ENCODE measurements around the gene PPEF1.
"Not testable (repeated sequence)": the region's sequence is repeated elsewhere in the genome, so short reads cannot be mapped to it uniquely, and the experiment has no call there.

PPEF1 gene

GRCh38 chrX:18702362-18703195 lies 4.9 kb upstream of the PPEF1 start:
- no peak for DNase-seq

DNA sequence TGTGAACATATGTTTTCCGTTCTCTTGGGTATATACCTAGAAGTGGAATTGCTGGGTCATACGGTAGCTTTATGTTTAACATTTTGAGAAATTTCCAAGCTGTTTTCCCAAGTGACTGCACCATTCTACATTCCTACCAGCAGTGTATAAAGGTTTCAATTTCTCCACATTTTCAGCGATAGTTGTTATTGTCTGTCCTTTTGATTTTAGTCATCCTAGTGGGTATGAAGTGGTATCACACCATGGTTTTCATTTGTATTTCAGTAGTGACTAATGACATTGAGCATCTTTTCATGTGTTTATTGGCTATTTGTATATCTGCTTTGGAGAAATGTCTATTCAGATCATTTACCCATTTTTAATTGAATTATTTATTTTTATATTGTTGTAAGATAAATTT lies 2.4 kb downstream of the PPEF1 start:
- DNase-seq: no peak

DNA sequence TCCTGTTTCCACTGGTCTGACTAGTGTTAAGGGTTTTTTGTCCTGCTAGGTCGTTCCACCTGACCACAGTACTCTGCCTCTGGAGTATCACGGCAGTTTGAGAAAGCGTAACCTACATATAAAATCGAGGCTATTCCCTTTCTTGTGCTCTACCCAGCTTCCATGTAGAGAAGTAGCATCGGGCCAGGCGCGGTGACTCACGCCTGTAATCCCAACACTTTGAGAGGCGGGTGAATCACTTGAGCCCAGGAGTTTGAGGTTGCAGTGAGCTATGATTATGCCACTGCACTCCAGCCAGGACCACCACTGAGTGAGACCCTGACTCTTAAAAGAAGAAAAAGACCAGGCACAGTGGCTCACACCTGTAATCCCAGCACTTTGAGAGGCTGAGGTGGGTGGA lies 7.5 kb downstream of the PPEF1 start:
- DNase-seq: no peak

DNA sequence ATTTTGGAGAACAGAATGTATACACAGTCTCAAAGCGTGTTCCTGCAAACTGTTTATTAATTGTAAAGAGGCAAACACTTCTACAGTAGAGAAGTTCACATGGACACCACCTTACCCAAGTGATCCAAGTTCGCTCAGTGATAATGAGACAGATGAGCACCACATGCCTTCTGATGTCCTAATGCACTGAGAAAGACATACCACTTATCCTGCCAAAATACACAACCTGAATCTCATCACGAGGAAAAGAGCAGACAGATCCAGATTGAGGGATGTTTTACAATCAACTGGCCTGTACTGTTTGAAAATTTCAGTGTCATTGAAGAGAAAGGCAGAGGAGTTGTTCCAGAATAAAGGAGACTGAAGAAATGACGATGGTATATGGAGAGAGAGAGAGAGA lies 12.4 kb downstream of the PPEF1 start:
- DNase-seq: no peak

DNA sequence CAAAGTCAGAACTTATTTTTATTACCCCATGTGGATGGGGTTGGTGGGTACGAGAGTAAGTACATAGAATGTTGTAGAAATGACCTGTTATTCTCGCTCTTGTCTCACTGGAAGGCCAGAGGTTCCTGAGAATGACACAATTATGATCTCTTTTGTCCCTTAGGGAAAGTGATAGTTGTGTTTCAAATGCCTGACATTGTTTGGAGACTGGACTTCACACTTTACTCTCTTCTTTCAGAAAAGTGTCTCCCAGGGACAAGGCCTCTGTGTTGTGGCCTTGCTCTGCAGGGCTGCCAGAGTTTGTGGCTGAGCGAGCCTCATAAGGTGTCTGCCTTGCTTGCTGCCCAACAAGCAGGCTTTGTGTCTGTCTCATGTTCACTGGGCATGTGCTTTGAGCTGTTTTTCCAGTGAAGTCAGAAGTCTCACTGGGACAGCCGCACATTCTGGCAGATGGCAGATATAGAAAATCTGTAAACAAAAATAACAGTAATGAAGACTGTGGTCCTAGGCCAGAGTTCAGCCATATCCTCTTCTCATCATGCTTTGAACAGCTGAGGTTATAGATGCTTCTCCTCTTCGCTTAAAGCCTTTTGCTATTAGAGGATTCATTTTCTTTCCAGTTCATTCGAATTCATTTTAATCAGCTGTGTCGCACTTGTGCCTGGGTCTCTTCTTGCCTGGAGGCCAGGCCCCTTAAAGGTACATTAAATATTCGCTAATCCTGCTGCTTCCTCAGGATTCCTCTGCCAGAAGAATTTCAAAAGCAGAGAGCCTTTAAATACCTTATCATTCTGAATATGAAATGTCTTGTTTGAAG lies 14.4 kb downstream of the PPEF1 start:
- DNase-seq: no peak

DNA sequence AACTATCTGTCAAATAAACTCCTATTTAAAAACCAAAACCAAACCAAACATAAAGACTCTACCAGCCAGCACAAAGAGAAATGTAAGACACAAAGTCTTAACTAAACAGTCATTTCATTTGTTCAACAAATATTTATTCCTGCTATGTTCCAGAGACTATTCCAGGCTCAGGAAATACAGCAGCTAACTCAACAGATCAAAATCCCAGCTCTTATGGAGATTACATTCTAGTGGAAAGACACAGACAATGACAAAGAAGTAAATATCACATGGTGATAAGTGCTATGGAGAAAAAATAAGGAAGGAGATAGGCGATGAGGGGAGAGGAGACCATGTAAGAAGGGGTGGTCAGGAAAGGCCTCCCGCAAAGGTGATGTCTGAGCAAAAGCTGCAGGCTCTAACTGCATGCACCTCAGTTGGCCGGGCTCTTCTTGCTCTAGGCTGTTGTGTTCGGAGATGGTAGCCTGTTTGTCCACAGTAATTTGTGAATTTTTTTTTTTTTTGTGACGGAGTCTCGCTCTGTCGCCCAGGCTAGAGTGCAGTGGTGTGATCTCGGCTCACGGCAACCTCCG lies 15.1 kb downstream of the PPEF1 start:
- DNase-seq: no peak

GRCh38 chrX:18725310-18725943 lies 18.0 kb downstream of the PPEF1 start:
- no peak for DNase-seq

DNA sequence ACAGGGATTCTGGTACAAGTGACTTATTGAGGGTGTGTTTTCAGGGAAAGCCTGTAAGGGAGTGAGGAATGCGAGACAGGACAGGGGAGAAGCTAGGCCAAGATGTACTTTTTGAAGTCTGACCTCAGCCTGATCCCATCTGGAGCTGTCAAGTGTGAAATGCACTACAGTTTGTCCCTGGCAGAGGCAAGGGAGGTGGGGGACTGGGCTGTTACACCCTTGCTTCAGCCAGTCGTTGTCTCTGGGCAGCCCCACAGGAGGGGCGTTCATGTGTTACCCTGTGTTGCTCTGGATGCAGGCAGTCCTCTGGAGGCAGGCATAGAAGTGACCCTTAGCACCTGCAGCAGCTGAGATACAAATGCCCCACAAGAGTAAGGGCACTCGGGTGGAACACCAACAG lies 25.8 kb downstream of the PPEF1 start:
- DNase-seq: no peak

DNA sequence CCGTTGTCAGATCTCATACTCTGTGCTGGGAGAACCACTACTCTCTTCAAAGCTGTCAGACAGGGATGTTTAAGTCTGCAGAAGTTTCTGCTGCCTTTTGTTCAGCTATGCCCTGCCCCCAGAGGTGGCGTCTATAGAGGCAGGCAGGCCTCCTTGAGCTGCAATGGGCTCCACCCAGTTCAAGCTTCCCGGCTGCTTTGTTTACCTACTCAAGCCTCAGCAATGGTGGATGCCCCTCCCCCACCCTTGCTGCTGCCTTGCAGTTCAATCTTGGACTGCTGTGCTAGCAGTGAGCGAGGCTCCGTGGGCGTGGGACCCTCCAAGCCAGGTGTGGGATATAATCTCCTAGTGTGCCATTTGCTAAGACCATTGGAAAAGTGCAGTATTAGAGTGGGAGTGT lies 32.2 kb downstream of the PPEF1 start:
- DNase-seq: not testable (repeated sequence)

- no peak for DNase-seq
These were observed 41.1 kb downstream of the PPEF1 start for GRCh38 chrX:18748499-18748898.

GRCh38 chrX:18753631-18754030 lies 46.2 kb downstream of the PPEF1 start:
- DNase-seq: no peak

GRCh38 chrX:18755651-18756050 lies 48.2 kb downstream of the PPEF1 start:
- no peak for DNase-seq

- DNase-seq: no peak
These were observed 50.8 kb downstream of the PPEF1 start for GRCh38 chrX:18757956-18758932.

DNA sequence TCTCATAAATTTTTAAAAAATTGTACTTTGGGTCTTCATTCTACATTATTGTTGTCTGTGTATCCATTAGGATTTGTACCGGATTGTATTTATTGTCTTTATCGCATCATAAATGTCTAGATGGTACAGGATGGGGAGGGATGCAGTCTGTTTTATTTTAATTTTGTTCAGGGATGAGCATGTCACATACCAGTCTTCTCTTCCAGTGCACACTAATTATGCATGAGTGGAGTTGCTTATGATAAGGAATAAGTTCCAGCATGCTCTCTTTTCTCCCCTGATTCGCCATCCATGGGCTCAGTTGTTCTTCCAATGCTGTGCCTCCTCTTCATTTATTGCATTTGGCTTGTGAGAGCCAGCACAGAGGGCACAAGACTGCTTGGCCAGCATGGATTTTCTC lies 54.3 kb downstream of the PPEF1 start:
- no peak for DNase-seq

DNA sequence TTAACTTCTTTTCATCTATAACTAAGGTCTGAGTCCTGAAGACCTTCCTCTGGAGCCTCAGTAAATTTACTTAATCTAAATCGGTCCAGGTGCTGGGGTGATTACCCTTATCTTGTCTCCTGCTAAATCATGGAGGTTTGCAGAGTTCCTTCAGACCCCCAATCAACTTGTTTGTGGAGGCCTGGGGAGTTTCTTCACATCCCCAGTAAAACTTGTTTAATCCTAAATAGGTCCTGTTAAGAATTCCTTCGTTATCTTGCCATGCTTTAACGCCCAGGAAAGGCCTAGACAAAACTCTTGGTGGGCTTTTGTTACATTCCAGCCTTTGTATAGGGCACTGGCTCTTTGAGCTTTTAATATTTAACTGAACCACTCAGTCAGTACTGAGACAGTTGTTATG lies 55.7 kb downstream of the PPEF1 start:
- DNase-seq: not testable (repeated sequence)

DNA sequence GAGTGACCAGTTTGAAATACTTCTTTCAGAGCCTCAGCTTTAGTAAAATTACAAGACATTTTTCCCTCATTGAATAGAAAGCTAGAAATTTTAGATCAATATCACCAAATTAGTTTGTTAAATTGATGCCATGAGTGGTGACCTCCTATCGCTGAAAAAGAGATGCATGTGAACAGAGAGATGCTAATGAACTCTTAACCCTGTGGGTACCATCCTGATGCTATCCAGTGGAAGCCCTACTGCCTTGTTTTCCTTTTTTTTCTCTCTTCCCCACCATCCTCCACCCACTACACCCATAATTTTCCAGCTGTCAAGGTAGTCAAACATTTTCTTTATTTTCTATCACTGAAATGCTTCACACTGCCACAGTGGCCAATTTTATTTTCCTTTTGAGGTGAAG lies 61.9 kb downstream of the PPEF1 start:
- no peak for DNase-seq

DNA sequence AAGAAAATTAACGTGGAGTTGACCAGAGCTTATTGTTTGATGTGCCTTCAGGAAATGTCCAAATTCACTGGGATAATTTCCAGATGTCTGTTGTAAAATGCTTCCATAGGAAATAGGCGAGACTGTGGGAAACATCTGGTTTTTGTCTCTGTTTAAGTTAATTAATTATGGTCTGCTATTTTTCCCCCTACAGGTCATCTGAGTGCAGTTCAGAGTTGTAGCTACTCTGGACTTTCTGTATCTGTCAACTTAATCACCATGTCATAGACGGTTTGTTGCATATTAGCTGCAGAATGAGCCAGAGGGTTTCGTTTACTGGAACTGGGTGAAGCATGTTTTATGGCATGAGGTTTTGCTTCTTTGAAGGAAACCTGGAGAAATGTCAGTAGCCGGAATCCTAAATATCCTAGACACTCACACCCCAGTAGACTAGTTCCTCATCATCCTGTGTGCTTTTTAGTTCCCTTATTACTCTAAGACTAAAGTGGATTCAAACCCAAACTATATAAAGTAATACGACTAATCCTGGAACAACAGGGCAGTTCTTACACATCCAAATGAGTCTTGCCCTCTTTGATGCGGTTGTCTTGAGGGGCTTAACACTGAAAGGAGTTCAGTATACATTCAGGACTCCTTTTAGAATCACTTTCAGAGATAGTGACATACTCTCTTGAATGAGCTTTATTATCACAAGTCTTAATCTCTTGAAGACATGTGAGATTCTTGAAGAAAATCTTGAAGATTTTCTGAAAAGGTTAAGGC lies 62.5 kb downstream of the PPEF1 start:
- DNase-seq: no peak

DNA sequence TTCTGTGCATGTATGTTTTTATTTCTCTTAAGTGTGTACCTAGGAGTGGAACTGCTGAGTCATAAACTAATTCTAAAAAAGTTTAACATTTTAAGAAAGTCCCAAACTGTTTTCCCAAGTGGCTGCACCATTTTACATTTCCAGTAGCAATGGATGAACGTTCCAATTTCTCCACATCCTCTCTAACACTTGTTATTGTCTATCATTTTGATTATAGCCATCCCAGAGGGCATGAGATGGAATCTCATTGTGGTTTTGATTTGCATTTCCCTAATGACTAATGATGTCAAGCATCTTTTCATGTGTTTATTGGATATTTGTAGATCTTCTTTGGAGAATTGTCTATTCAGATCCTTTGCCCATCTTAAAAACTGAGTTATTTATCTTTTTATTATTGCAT lies 82.5 kb downstream of the PPEF1 start:
- DNase-seq: no peak

DNA sequence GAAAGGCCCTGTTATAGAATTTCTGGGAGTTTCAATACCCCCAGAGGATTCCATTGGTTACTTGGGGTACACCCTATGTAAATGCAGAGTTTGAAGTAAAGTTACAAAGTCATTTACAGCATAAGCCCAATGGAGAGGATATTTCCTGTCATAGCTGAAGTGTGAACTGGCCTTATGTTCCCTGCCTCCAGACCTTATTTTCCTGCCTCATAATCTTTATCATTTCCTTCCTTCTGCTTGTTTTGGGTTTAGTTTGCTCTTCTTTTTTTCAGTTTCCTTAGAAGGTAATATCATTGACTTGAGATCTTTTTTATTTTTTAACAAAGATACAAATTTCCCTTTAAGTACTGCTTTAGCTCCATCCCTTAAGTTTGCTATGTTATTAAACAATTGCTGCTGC lies 85.4 kb downstream of the PPEF1 start:
- no peak for DNase-seq

DNA sequence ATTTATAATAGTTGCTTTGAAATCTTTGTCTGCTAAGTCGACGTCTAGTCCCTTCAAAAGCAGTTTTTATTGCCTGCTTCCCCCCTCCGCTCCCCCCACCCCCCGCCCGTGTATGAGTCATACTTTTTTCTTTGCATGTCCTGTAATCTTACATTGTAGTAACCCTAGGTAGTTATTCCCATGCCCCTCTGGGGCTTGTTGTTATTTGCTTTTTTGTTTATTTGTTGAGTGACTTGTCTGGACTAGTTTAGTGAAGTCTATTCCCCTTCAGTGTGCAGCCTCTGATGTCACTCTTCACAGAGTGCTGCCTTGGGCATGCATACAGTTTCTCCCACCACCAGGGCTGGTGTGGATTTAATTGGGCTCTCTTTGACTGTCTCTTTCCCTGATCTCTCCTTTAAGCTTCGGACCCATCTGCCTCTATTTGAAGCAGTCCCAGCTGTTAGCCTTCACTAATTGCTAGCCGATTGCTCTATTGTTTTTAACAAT lies 86.2 kb downstream of the PPEF1 start:
- no peak for DNase-seq

GRCh38 chrX:18797141-18797540 lies 89.7 kb downstream of the PPEF1 start:
- no peak for DNase-seq
